Caco-2 (cell line): ENCODE data around the gene SCP2. TPM values are rescaled to one million over a fixed set of nuclear protein-coding genes. Genes with fewer than 3 reads are reported as not detected.

ENCODE experiments used
- BruUV-seq: library from RNA; stranded (reverse); fragments of 400-500 nt; replicated peaks from 2 replicates; lab custom pipeline; 2021; lab: Mats Ljungman, UMichigan
- CTCF ChIA-PET: fragments of 300-600 bp; sonication (Branson Sonifier 250); formaldehyde crosslinking; loops from one replicate; lab custom pipeline; 2022; ENCODE audit warnings: antibody characterized with exemption; lab: Charles Lee
- POLR2A ChIA-PET: fragments of 300-600 bp; sonication (Branson Sonifier 250); formaldehyde crosslinking; loops from one replicate; lab custom pipeline; 2022; ENCODE audit warnings: antibody characterized with exemption; lab: Charles Lee
- DNase-seq, 2 experiments: peaks; one replicate each; pipeline versions ENCODE4 v3.0.0 to v3.0.0-alpha.2; 2020 to 2022
- H3K27me3 ChIP-seq: replicated peaks from 2 replicates; pipeline ENCODE4 v1.6.0; 2011; ENCODE audit warnings: low read length; ENCODE audit not compliant: control insufficient read depth, insufficient read depth
- H3K36me3 ChIP-seq: 2 replicates; pipeline ENCODE4 v1.5.1; 2011; ENCODE audit warnings: low read length; ENCODE audit not compliant: control insufficient read depth, insufficient read depth
- H3K4me1 ChIP-seq: fragments of 250-450 bp; sonication (Bioruptor Pico); 2 replicates; pipeline ENCODE4 v1.5.1; 2020; ENCODE audit warnings: mild to moderate bottlenecking
- H3K4me3 ChIP-seq: 2 replicates; pipeline ENCODE4 v1.5.1; 2011; ENCODE audit warnings: low read depth, mild to moderate bottlenecking, control low read depth, low read length
- H3K9me3 ChIP-seq: fragments of 250-450 bp; sonication (Bioruptor Pico); 2 replicates; pipeline ENCODE4 v1.5.1; 2020; ENCODE audit warnings: mild to moderate bottlenecking, moderate library complexity
- H3K27ac Mint-ChIP-seq: one replicate; pipeline ENCODE4 v1.8.0; 2022; ENCODE audit warnings: mixed read lengths; ENCODE audit not compliant: unreplicated experiment
- H3K27me3 Mint-ChIP-seq: one replicate; pipeline ENCODE4 v1.8.0; 2022; ENCODE audit warnings: mixed read lengths; ENCODE audit not compliant: insufficient read depth, unreplicated experiment
- H3K36me3 Mint-ChIP-seq: one replicate; pipeline ENCODE4 v1.8.0; 2022; ENCODE audit warnings: mild to moderate bottlenecking, mixed read lengths; ENCODE audit not compliant: insufficient read depth, unreplicated experiment
- H3K4me1 Mint-ChIP-seq: one replicate; pipeline ENCODE4 v1.8.0; 2022; ENCODE audit warnings: low read depth, mixed read lengths; ENCODE audit not compliant: unreplicated experiment
- H3K4me3 Mint-ChIP-seq: one replicate; pipeline ENCODE4 v1.8.0; 2022; ENCODE audit warnings: mild to moderate bottlenecking, moderate library complexity, mixed read lengths; ENCODE audit not compliant: unreplicated experiment
- H3K9me3 Mint-ChIP-seq: one replicate; pipeline ENCODE4 v1.8.0; 2022; ENCODE audit warnings: mixed read lengths; ENCODE audit not compliant: unreplicated experiment
- intact Hi-C: fragments of 100-400 bp; cut with micrococcal nuclease; formaldehyde crosslinking; loops from one replicate; pipeline ENCODE4 v1.10.0; 2022; ENCODE audit not compliant: unreplicated experiment
- total RNA-seq: library from RNA; stranded (reverse); gene quantifications from 2 replicates; pipeline ENCODE4 v1.2.3, GENCODE V29; 2022
- TF ChIP-seq, protein P1 (sequence below), 2 experiments: fragments of 200-600 bp in 1 of 2; IDR thresholded peaks; 1 replicate in 1 of 2; 2 replicates in 1 of 2; pipeline versions ENCODE4 v1.5.1 to v1.8.0; 2011 to 2022; ENCODE audit warnings: antibody characterized with exemption in 1 of 2, control low read depth in 1 of 2, inconsistent platforms in 1 of 2, low read depth in 1 of 2, low read length in 1 of 2, mild to moderate bottlenecking in 1 of 2, moderate library complexity in 1 of 2; ENCODE audit not compliant: insufficient read depth in 1 of 2, severe bottlenecking in 1 of 2, unreplicated experiment in 1 of 2

The SCP2 gene
- total RNA-seq, 1 experiment from 2014 or later: 67.0 TPM

- POLR2A ChIA-PET: no interaction called here
- BruUV-seq: no TSS peak
Observed at GRCh38 chr1:53048960-53049573, 122.0 kb downstream of the SCP2 start.

GRCh38 chr1:53049574-53049967 lies 122.5 kb downstream of the SCP2 start:
- DNase-seq: no peak
- Histone ChIP-seq H3K27me3 (no peaks in the 10 kb centered on the region), H3K4me3 (no peak overlapping the region), H3K36me3 (no peaks in the 10 kb centered on the region), H3K4me1 (no peaks in the 10 kb centered on the region), H3K9me3 (no peaks in the 10 kb centered on the region)
- Mint-ChIP-seq H3K36me3 (no peaks in the 10 kb centered on the region), H3K27ac (no peak overlapping the region), H3K9me3 (no peaks in the 10 kb centered on the region), H3K4me1 (no peaks in the 10 kb centered on the region), H3K4me3 (no peak overlapping the region), H3K27me3 (no peaks in the 10 kb centered on the region)
- CTCF ChIA-PET: no interaction called here
- no TSS peak for BruUV-seq
- intact Hi-C loops: no loop called here
- POLR2A ChIA-PET: no interaction called here
- TF ChIP-seq, protein P1, sequence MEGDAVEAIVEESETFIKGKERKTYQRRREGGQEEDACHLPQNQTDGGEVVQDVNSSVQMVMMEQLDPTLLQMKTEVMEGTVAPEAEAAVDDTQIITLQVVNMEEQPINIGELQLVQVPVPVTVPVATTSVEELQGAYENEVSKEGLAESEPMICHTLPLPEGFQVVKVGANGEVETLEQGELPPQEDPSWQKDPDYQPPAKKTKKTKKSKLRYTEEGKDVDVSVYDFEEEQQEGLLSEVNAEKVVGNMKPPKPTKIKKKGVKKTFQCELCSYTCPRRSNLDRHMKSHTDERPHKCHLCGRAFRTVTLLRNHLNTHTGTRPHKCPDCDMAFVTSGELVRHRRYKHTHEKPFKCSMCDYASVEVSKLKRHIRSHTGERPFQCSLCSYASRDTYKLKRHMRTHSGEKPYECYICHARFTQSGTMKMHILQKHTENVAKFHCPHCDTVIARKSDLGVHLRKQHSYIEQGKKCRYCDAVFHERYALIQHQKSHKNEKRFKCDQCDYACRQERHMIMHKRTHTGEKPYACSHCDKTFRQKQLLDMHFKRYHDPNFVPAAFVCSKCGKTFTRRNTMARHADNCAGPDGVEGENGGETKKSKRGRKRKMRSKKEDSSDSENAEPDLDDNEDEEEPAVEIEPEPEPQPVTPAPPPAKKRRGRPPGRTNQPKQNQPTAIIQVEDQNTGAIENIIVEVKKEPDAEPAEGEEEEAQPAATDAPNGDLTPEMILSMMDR (IDR thresholded peaks at IDR 0.05; ENCODE audit: insufficient read depth in 1 of 2, low read depth in 1 of 2, low read length in 1 of 2, severe bottlenecking in 1 of 2, unreplicated experiment in 1 of 2): no peak

More at GRCh38 chr1:53048960-53049573, 122.0 kb downstream of the SCP2 start:
- Mint-ChIP-seq H3K36me3 (no peaks in the 10 kb centered on the region), H3K9me3 (no peaks in the 10 kb centered on the region), H3K4me1 (no peaks in the 10 kb centered on the region), H3K27me3 (no peaks in the 10 kb centered on the region), H3K4me3 (no peak overlapping the region), H3K27ac (no peak overlapping the region)
- DNase-seq: no peak
- no peaks in the 10 kb centered on the region for H3K9me3 ChIP-seq
- H3K4me3 ChIP-seq: no peak overlapping the region
- TF ChIP-seq, protein P1 (IDR thresholded peaks at IDR 0.05; ENCODE audit: insufficient read depth in 1 of 2, low read depth in 1 of 2, low read length in 1 of 2, severe bottlenecking in 1 of 2, unreplicated experiment in 1 of 2): no peak
- no peaks in the 10 kb centered on the region for H3K4me1 ChIP-seq
- H3K36me3 ChIP-seq: no peaks in the 10 kb centered on the region
- H3K27me3 ChIP-seq: no peaks in the 10 kb centered on the region
- intact Hi-C loops: no loop called here
- CTCF ChIA-PET: no interaction called here

- H3K4me1 Mint-ChIP-seq: no peaks in the 10 kb centered on the region
- Histone ChIP-seq H3K9me3 (no peaks in the 10 kb centered on the region), H3K4me1 (no peaks in the 10 kb centered on the region), H3K27me3 (no peaks in the 10 kb centered on the region), H3K4me3 (no peak overlapping the region), H3K36me3 (no peaks in the 10 kb centered on the region)
- no peak overlapping the region for H3K27ac Mint-ChIP-seq
- BruUV-seq: no TSS peak
- ChIA-PET CTCF (no interaction called here), POLR2A (no interaction called here)
- H3K36me3 Mint-ChIP-seq: no peaks in the 10 kb centered on the region
- no peaks in the 10 kb centered on the region for H3K9me3 Mint-ChIP-seq
- TF ChIP-seq, protein P1 (IDR thresholded peaks at IDR 0.05; ENCODE audit: insufficient read depth in 1 of 2, low read depth in 1 of 2, low read length in 1 of 2, severe bottlenecking in 1 of 2, unreplicated experiment in 1 of 2): no peak
- intact Hi-C loops: no loop called here
- DNase-seq: no peak
- no peaks in the 10 kb centered on the region for H3K27me3 Mint-ChIP-seq
- H3K4me3 Mint-ChIP-seq: no peak overlapping the region
Observed at GRCh38 chr1:53050310-53050709, 123.2 kb downstream of the SCP2 start.
